HG02981 (cell line): ENCODE results near the gene AMN1.
"Not testable (repeated sequence)": the region's sequence is repeated elsewhere in the genome, so short reads cannot be mapped to it uniquely, and the experiment has no call there.

ENCODE experiments used
- ATAC-seq: cut with Tn5 transposase; IDR thresholded peaks from one replicate; pipeline ENCODE4 v1.9.1; 2021; ENCODE audit warnings: mild to moderate bottlenecking, moderate library complexity; ENCODE audit not compliant: unreplicated experiment

Gene AMN1

GRCh38 chr12:31728917-31729640 lies at the start of gene AMN1:
Gene AMN1, minus strand, starts transcription at chr12:31729021. Its CDS starts 13 bp downstream, at chr12:31729008.
- ATAC-seq = peak; percentile 95

- no peak for ATAC-seq
Measured at GRCh38 chr12:31773867-31774266, 45.0 kb upstream of the AMN1 start.

GRCh38 chr12:31773223-31773750 lies 44.5 kb upstream of the AMN1 start:
- ATAC-seq = no peak

- no peak for ATAC-seq
Measured at GRCh38 chr12:31772685-31773222, 43.9 kb upstream of the AMN1 start.

GRCh38 chr12:31772186-31772585 lies 43.4 kb upstream of the AMN1 start:
- ATAC-seq = no peak

- no peak for ATAC-seq
Measured at GRCh38 chr12:31768046-31768445, 39.2 kb upstream of the AMN1 start.

GRCh38 chr12:31765931-31766330 lies 37.1 kb upstream of the AMN1 start:
- ATAC-seq = no peak

GRCh38 chr12:31759632-31760459 lies 31.0 kb upstream of the AMN1 start:
- ATAC-seq = no peak

GRCh38 chr12:31758297-31758696 lies 29.5 kb upstream of the AMN1 start:
- ATAC-seq = not testable (repeated sequence)

- no peak for ATAC-seq
Measured at GRCh38 chr12:31756977-31757420, 28.2 kb upstream of the AMN1 start.

GRCh38 chr12:31752450-31752849 lies 23.6 kb upstream of the AMN1 start:
- ATAC-seq = no peak

- ATAC-seq = no peak
Measured at GRCh38 chr12:31751085-31751484, 22.3 kb upstream of the AMN1 start.

GRCh38 chr12:31750747-31751039 lies 21.9 kb upstream of the AMN1 start:
- ATAC-seq = no peak

GRCh38 chr12:31749024-31749704 lies 20.3 kb upstream of the AMN1 start:
- ATAC-seq = peak; percentile 83

- ATAC-seq = no peak
Measured at GRCh38 chr12:31745242-31745641, 16.4 kb upstream of the AMN1 start.

GRCh38 chr12:31744363-31744762 lies 15.5 kb upstream of the AMN1 start:
- not testable (repeated sequence) for ATAC-seq

- no peak for ATAC-seq
Measured at GRCh38 chr12:31742891-31743290, 14.1 kb upstream of the AMN1 start.

- no peak for ATAC-seq
Measured at GRCh38 chr12:31740628-31741027, 11.8 kb upstream of the AMN1 start.

- ATAC-seq = no peak
Measured at GRCh38 chr12:31737763-31738162, 8.9 kb upstream of the AMN1 start.

GRCh38 chr12:31737345-31737744 lies 8.5 kb upstream of the AMN1 start:
- ATAC-seq = no peak

- no peak for ATAC-seq
Measured at GRCh38 chr12:31736472-31736871, 7.7 kb upstream of the AMN1 start.
